Muscle of leg (tissue), 11 donors: ENCODE results near the gene ZNF735. TPM values are rescaled to one million over a fixed set of nuclear protein-coding genes. Genes with fewer than 3 reads are reported as not detected.
"Not testable (repeated sequence)": the region's sequence is repeated elsewhere in the genome, so short reads cannot be mapped to it uniquely, and the experiment has no call there.

ENCODE experiments used
- DNase-seq: peaks from one replicate; pipeline ENCODE4 v3.0.0; 2013
- H3K27ac ChIP-seq: one replicate; pipeline ENCODE4 v1.5.1; 2013; ENCODE audit warnings: mild to moderate bottlenecking, low read length, control low read depth
- H3K27me3 ChIP-seq: one replicate; pipeline ENCODE4 v1.6.1; 2013; ENCODE audit warnings: low read length; ENCODE audit not compliant: control insufficient read depth, insufficient read depth
- H3K36me3 ChIP-seq: one replicate; pipeline ENCODE4 v1.6.1; 2013; ENCODE audit warnings: low read length; ENCODE audit not compliant: control insufficient read depth, insufficient read depth
- H3K4me1 ChIP-seq: one replicate; pipeline ENCODE4 v1.6.1; 2013; ENCODE audit warnings: low read length; ENCODE audit not compliant: control insufficient read depth, insufficient read depth
- H3K4me3 ChIP-seq: one replicate; pipeline ENCODE4 v1.5.1; 2013; ENCODE audit warnings: low read length, control low read depth
- H3K9me3 ChIP-seq: replicated peaks from 2 replicates; pipeline ENCODE4 v1.6.1; 2013; ENCODE audit warnings: low read depth, low read length; ENCODE audit not compliant: control insufficient read depth
- WGBS: methylation state at CpG from one replicate; pipeline ENCODE4 v1.1.5; 2013; ENCODE audit warnings: missing lambda C conversion rate; ENCODE audit not compliant: insufficient coverage; 5-methylcytosine and 5-hydroxymethylcytosine counted together
- polyA plus RNA-seq, 8 donors: library from polyadenylated mRNA; unstranded; fragments of 120-200 nt; gene quantifications; one replicate each; pipeline versions ENCODE4 v1.2.1 to v1.2.3, GENCODE V29; 2013; ENCODE audit warnings: inconsistent platforms in 1 of 8, low replicate concordance in 1 of 8; ENCODE audit not compliant: insufficient read length in 8 of 8, insufficient read depth in 1 of 8
- total RNA-seq: library from RNA; stranded (reverse); fragments of 120-200 nt; gene quantifications from one replicate; pipeline ENCODE4 v1.2.4, GENCODE V29; 2013

ZNF735 gene
- total and polyA plus RNA-seq, 9 donors = 0.13 TPM; not detected in 8

DNA sequence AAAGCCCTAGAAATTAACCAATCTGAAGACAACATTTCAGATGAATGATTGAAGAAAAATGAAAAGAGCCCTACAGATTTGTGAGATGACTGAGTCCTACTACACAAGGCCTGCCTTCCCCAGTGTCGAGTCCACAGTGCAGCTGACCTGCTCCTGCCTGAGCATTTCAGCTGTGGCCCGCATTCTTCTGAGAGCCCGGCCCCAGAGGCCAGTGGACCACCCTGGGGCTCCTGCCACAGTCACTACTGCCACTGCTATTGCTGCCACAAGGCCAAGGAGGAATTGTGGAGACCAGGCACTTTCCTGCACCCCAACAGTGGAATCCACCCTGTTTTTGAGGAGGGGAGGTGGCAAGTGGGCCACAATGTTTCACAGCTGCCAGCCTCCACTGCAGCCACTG, 19.6 kb upstream of the ZNF735 start:
- 83% methylated on average over 1 of the region's 3 CpGs for WGBS
- no peak for DNase-seq
- Histone ChIP-seq H3K27ac (no peak overlapping the region), H3K9me3 (peaks cover 38% of the 10 kb centered on the region), H3K27me3 (no peaks in the 10 kb centered on the region), H3K4me3 (no peak overlapping the region), H3K36me3 (no peaks in the 10 kb centered on the region), H3K4me1 (no peaks in the 10 kb centered on the region)

DNA sequence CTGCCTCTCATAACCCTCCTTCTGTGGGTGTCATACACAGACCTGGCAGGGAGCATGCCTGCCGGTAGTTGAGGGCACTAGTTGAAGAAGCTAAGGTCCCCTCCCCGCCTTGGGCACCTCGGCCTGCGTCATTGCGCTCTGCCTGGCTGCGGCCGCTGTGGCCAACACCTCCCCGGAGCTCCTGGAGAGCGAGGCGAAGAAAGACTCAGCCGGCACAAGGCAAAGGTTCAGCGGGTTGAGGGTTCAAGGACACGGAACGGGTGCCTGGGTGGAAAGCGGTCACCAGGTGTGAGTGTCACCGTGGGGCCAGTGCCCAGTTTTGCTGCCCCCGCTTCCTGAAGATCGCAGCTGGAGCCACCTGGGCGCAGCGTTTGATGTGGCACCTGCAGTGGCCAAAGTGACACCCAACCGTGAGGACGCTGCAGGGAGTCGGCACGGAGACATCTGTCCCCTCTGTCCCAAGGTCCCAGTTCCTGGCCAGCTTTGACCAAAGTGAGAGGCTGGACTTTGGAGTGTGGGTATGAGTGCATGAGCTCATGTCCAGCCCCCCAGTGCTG, 14.8 kb upstream of the ZNF735 start:
- peaks cover 33% of the 10 kb centered on the region for H3K9me3 ChIP-seq
- no peaks in the 10 kb centered on the region for H3K4me1 ChIP-seq
- no peak for DNase-seq
- H3K27me3 ChIP-seq = no peaks in the 10 kb centered on the region
- H3K27ac ChIP-seq = no peak overlapping the region
- H3K36me3 ChIP-seq = no peaks in the 10 kb centered on the region
- 87% methylated on average over 23 of the region's 24 CpGs for WGBS
- no peak overlapping the region for H3K4me3 ChIP-seq

DNA sequence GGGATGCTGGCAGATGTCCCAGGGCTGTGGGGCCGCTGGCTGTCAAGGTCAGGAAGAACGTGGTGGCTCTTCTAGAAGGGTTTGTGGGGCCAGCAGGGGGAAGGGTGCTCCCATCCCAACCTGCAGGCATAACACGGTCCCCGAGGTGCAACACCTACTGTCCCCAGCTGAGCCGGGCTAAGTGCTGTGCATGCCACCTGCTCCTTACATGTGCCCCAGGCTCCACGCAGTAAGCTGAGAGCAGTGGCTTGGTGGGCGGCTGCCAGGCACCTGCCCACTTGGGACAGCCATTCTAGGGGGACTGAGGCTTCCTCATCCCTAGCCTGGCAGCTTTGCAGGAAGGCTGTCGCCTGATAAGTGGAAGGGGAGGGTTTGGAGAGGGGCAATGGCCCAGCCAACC, 14.2 kb upstream of the ZNF735 start:
- Histone ChIP-seq H3K4me3 (no peak overlapping the region), H3K4me1 (no peaks in the 10 kb centered on the region), H3K27ac (no peak overlapping the region), H3K9me3 (peaks cover 29% of the 10 kb centered on the region), H3K36me3 (no peaks in the 10 kb centered on the region), H3K27me3 (no peaks in the 10 kb centered on the region)
- no peak for DNase-seq
- 70% methylated on average over 8 of the region's 8 CpGs for WGBS

DNA sequence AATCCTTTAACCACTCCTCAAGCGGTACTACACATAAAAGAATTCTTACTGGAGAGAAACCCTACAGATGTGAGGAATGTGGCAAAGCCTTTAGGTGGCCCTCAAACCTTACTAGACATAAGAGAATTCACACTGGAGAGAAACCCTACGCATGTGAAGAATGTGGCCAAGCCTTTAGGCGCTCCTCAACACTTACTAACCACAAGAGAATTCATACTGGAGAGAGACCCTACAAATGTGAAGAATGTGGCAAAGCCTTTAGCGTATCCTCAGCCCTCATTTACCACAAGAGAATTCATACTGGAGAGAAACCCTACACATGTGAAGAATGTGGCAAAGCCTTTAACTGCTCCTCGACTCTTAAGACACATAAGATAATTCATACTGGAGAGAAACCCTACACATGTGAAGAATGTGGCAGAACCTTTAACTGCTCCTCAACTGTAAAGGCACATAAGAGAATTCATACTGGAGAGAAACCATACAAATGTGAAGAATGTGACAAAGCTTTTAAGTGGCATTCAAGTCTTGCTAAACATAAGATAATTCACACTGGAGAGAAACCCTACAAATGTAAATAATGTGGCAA, 12.8 kb downstream of the ZNF735 start:
- DNase-seq, H3K4me3 ChIP-seq, H3K36me3 ChIP-seq, H3K27ac ChIP-seq, H3K27me3 ChIP-seq, H3K4me1 ChIP-seq: not testable (repeated sequence)
- WGBS = no CpG with 5 or more reads among the region's 5 CpGs
- peaks cover 25% of the 10 kb centered on the region for H3K9me3 ChIP-seq

DNA sequence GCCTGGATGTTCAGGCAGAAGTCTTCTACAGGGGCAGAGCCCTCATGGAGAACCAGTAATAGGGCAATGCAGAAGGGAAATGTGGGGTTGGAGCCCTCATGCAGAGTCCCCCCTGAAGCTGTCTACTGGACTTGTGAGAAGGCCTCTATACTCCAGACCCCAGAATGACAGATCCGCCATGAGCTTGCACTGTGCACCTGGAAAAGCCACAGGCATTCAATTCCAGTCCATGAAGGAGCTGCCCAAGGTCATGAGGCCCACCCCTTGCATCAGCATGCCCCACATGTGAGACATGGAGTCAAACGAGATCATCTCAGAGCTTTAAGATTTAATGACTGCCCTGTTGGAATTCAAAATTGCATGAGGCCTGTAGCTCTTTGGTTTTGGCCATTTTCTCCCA, 16.4 kb downstream of the ZNF735 start:
- no peaks in the 10 kb centered on the region for H3K36me3 ChIP-seq
- H3K4me1 ChIP-seq = no peaks in the 10 kb centered on the region
- no peak for DNase-seq
- WGBS = 30% methylated on average over 2 of the region's 2 CpGs
- peaks cover 31% of the 10 kb centered on the region for H3K9me3 ChIP-seq
- no peaks in the 10 kb centered on the region for H3K27me3 ChIP-seq
- H3K4me3 ChIP-seq = no peak overlapping the region
- no peak overlapping the region for H3K27ac ChIP-seq

DNA sequence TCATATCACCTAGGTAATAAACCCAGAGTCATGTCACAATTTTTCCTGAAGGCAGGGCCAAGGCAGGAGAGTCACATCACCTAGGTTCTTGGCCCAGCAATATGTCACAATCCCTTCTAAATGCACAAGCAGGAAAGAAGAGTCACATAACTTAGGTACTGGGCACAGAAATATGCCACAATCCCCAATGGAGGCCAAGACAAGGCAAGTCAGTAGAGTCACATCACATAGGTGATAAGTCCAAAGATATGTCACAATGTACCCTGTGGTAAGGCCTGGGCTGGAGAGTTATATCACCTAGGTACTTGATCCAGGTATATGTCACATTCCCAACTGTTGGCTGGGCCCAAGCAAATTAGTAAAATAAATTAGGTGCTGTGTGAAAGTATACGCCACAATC, 21.2 kb downstream of the ZNF735 start, which contains the start of gene ZNF679:
Gene ZNF679, plus strand, starts transcription at position 301 of the 400 bp plus-strand sequence. CDS start 20,644 bp downstream, outside the sequence.
- WGBS = 80% methylated on average over 1 of the region's 1 CpG
- not testable (repeated sequence) for DNase-seq, H3K36me3 ChIP-seq, H3K4me3 ChIP-seq, H3K27me3 ChIP-seq, H3K27ac ChIP-seq, H3K4me1 ChIP-seq
- H3K9me3 ChIP-seq = peaks cover 46% of the 10 kb centered on the region

DNA sequence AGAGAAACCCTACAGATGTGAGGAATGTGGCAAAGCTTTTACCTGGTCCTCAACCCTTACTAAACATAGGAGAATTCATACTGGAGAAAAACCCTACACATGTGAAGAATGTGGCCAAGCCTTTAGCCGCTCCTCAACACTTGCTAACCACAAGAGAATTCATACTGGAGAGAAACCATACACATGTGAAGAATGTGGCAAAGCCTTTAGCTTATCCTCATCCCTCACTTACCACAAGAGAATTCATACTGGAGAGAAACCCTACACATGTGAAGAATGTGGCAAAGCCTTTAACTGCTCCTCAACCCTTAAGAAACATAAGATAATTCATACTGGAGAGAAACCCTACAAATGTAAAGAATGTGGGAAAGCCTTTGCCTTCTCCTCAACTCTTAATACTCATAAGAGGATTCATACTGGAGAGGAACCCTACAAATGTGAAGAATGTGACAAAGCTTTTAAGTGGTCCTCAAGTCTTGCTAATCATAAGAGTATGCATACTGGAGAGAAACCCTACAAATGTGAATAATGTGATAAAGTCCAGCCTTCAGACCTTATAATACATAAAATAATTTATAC, 59.4 kb downstream of the ZNF735 start:
- no peak for DNase-seq
- Histone ChIP-seq H3K27ac (no peak overlapping the region), H3K36me3 (no peaks in the 10 kb centered on the region), H3K4me1 (no peaks in the 10 kb centered on the region), H3K9me3 (peaks cover 21% of the 10 kb centered on the region), H3K27me3 (no peaks in the 10 kb centered on the region), H3K4me3 (no peak overlapping the region)
- no CpG with 5 or more reads among the region's 1 CpG for WGBS

Other genes with a start within 250 kb of the ZNF735 start
- not detected for gene ZNF722, start 208.4 kb upstream of the ZNF735 start, total RNA-seq
- not detected for gene ZNF722, start 208.4 kb upstream of the ZNF735 start, polyA plus RNA-seq
- gene ZNF727, start 161.8 kb upstream of the ZNF735 start, total RNA-seq = 0.44 TPM
- gene ZNF727, start 161.8 kb upstream of the ZNF735 start, polyA plus RNA-seq = under 1 TPM in 2 of 8 donors, not detected in 6; 0.13 to 0.53 TPM
- not detected for gene ZNF679, start 21.3 kb downstream of the ZNF735 start, total RNA-seq
- under 1 TPM in 1 of 8 donors, not detected in 7; 0.10 TPM for gene ZNF679, start 21.3 kb downstream of the ZNF735 start, polyA plus RNA-seq
- gene ZNF736, start 106.8 kb downstream of the ZNF735 start, total RNA-seq = 10.4 TPM
- gene ZNF736, start 106.8 kb downstream of the ZNF735 start, polyA plus RNA-seq = 10 to 100 TPM in 1 of 8 donors, 1 to 10 TPM in 7; 4.7 to 10.1 (median 6.9) TPM